Measurements from ENCODE around the gene ABCA6.

Gene ABCA6

DNA sequence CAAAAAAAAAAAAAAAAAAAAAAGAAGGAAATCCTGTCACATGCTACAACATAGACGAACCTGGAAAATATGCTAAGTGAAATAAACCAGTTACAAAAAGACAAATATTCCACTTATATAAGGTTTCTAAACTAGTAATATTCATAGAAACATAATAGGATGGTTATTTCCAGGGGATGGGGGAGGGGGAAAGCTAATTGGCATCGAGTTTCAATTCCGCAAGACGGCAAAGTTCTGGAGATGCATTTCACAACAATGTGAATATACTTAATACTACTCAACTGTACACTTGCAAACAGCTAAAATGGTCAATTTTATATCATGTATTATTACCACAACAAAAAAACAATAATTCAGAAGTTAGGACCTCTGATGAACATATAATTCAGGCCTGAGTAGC, 43.1 kb downstream of the ABCA6 start:
- Histone ChIP-seq H3K36me3 (ENCODE audit: control insufficient read depth in 1 of 2, insufficient read depth in 2 of 2, low read length in 2 of 2) (no peaks in the 10 kb centered on the region), H3K9ac (ENCODE audit: low read depth in 1 of 2, low read length in 2 of 2) (no peak overlapping the region), H3K4me3 (ENCODE audit: low read depth in 1 of 2, low read length in 2 of 2) (no peak overlapping the region), H3K27me3 (ENCODE audit: control insufficient read depth in 1 of 2, insufficient read depth in 2 of 2, low read length in 2 of 2) (no peaks in the 10 kb centered on the region), H3K9me3 (ENCODE audit: control insufficient read depth in 1 of 2, low read length in 2 of 2) (no peaks in the 10 kb centered on the region), H3K4me1 (ENCODE audit: control insufficient read depth in 1 of 2, insufficient read depth in 2 of 2, low read length in 2 of 2) (no peaks in the 10 kb centered on the region), H3K27ac (ENCODE audit: low read depth, low read length) (no peak overlapping the region)

DNA sequence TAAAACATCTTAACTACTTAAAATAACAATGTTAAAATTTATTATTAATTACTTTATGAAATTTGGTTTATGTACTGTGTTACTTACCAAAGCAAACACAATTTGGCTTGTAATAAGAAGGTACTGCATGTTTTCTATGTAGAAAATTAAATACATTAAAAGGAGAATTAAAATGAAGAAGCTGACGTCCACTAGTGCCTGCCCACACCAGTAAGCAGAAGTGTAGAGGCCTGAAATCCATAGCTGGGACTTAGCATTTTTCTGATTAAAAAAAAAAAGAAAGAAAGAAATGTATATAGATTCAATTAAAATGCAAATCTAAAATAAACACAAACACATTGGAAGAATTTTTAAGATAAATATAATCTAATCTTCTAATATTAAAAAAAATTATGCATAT, 45.2 kb downstream of the ABCA6 start:
- no peak overlapping the region for H3K27ac ChIP-seq (ENCODE audit: low read depth, low read length)
- H3K4me3 ChIP-seq (ENCODE audit: low read depth in 1 of 2, low read length in 2 of 2), result no peak overlapping the region
- no peaks in the 10 kb centered on the region for H3K4me1 ChIP-seq (ENCODE audit: control insufficient read depth in 1 of 2, insufficient read depth in 2 of 2, low read length in 2 of 2)
- H3K27me3 ChIP-seq (ENCODE audit: control insufficient read depth in 1 of 2, insufficient read depth in 2 of 2, low read length in 2 of 2), result no peaks in the 10 kb centered on the region
- H3K9ac ChIP-seq (ENCODE audit: low read depth in 1 of 2, low read length in 2 of 2), result no peak overlapping the region
- no peaks in the 10 kb centered on the region for H3K9me3 ChIP-seq (ENCODE audit: control insufficient read depth in 1 of 2, low read length in 2 of 2)
- H3K36me3 ChIP-seq (ENCODE audit: control insufficient read depth in 1 of 2, insufficient read depth in 2 of 2, low read length in 2 of 2), result no peaks in the 10 kb centered on the region

DNA sequence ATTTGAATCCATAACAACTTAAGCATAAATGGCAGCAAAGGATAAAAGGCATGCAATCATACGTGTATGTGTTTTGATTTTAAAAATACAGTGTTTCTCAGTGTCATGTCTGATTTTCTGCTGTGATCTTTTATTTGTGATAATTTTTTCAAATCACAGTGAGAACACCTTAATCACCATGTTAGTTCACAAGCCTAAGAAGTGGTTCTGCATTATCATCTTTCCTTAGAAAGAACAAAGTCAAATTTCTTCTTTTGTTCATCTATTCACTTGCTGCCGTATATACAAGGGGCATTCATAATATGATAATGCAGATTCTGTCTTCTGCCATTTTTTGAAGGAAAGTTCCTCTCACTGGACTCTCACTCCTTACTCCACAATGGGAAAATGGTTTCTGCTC, 47.7 kb downstream of the ABCA6 start:
- Histone ChIP-seq H3K4me3 (ENCODE audit: low read depth in 1 of 2, low read length in 2 of 2) (no peak overlapping the region), H3K36me3 (ENCODE audit: control insufficient read depth in 1 of 2, insufficient read depth in 2 of 2, low read length in 2 of 2) (no peaks in the 10 kb centered on the region), H3K9me3 (ENCODE audit: control insufficient read depth in 1 of 2, low read length in 2 of 2) (no peaks in the 10 kb centered on the region), H3K27ac (ENCODE audit: low read depth, low read length) (no peak overlapping the region), H3K4me1 (ENCODE audit: control insufficient read depth in 1 of 2, insufficient read depth in 2 of 2, low read length in 2 of 2) (no peaks in the 10 kb centered on the region), H3K27me3 (ENCODE audit: control insufficient read depth in 1 of 2, insufficient read depth in 2 of 2, low read length in 2 of 2) (no peaks in the 10 kb centered on the region), H3K9ac (ENCODE audit: low read depth in 1 of 2, low read length in 2 of 2) (no peak overlapping the region)

DNA sequence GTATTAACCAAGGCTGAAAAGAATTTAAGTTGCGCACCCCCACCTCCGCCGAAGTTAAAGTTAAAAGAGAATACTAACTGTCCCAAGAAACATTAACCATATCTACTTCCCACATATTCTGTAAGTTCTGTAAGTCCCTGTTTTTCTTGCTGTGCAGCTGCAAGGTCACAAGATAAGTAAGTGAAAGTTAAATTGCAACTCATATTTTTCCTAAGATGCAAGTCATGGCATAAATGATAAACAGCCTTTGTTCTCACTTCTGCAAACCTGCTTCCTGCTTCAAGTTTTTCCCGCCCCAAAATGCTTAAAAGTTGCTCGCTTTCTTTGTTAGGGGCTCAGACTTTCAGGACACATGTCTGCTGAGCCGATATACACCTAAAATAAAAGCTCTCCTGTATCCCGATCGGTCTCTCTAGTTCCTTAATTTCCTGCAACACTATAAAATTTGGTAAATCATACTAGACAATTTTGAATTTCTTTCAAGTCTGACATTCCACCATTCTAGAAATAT, 48.4 kb downstream of the ABCA6 start:
- no peaks in the 10 kb centered on the region for H3K4me1 ChIP-seq (ENCODE audit: control insufficient read depth in 1 of 2, insufficient read depth in 2 of 2, low read length in 2 of 2)
- no peak overlapping the region for H3K27ac ChIP-seq (ENCODE audit: low read depth, low read length)
- peak overlapping the region in 1 of 2 donors; percentile 28 for H3K4me3 ChIP-seq (ENCODE audit: low read depth in 1 of 2, low read length in 2 of 2)
- H3K9ac ChIP-seq (ENCODE audit: low read depth in 1 of 2, low read length in 2 of 2), result no peak overlapping the region
- no peaks in the 10 kb centered on the region for H3K27me3 ChIP-seq (ENCODE audit: control insufficient read depth in 1 of 2, insufficient read depth in 2 of 2, low read length in 2 of 2)
- H3K36me3 ChIP-seq (ENCODE audit: control insufficient read depth in 1 of 2, insufficient read depth in 2 of 2, low read length in 2 of 2), result no peaks in the 10 kb centered on the region
- H3K9me3 ChIP-seq (ENCODE audit: control insufficient read depth in 1 of 2, low read length in 2 of 2), result no peaks in the 10 kb centered on the region

DNA sequence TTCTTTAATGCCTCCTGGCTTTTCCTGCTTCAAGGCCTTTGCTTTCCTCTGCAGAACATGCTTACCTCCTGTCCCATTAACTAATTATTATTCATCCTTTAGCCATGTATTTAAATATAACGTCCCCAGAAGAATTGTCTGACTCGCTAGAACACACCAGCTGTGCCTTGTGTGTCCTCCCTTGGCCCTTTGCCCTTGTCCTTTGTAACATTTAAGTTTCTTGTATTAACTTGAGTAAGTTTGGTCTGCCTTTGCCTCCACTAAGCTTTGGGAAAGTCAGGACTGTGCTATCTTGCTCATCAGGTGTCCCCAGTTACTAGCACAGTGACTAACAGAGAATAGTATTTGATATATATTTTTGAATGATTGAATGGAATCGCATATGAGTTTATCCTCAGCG, 51.3 kb downstream of the ABCA6 start:
- no peak overlapping the region for H3K4me3 ChIP-seq (ENCODE audit: low read depth in 1 of 2, low read length in 2 of 2)
- no peak overlapping the region for H3K27ac ChIP-seq (ENCODE audit: low read depth, low read length)
- H3K4me1 ChIP-seq (ENCODE audit: control insufficient read depth in 1 of 2, insufficient read depth in 2 of 2, low read length in 2 of 2), result no peaks in the 10 kb centered on the region
- no peaks in the 10 kb centered on the region for H3K9me3 ChIP-seq (ENCODE audit: control insufficient read depth in 1 of 2, low read length in 2 of 2)
- no peak overlapping the region for H3K9ac ChIP-seq (ENCODE audit: low read depth in 1 of 2, low read length in 2 of 2)
- H3K36me3 ChIP-seq (ENCODE audit: control insufficient read depth in 1 of 2, insufficient read depth in 2 of 2, low read length in 2 of 2), result no peaks in the 10 kb centered on the region
- no peaks in the 10 kb centered on the region for H3K27me3 ChIP-seq (ENCODE audit: control insufficient read depth in 1 of 2, insufficient read depth in 2 of 2, low read length in 2 of 2)

DNA sequence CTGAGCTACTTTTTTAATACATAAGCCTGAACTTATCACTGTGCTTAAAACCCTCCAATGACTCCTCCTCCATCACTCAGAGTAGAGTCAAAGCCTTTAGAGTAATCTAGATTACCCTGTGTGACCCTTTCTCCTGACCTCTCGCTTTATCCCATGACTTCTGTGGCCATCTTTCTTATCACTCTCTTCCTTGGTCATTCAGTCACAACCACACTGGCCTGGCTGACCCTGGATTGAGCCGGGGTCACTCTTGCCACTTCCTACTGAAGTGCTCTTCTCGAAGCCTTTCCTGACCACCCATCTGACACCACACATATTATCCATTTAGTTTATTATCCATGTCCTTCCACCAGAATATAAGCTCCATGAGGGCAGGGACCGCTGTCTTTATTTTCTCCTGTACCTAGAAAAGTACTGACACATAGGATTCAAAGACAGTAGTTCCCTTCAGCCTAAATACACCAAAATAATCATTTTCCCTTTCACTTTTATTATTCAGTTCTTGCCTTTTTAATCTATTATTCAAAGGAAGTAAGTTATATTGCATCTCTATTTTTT, 53.0 kb downstream of the ABCA6 start:
- Histone ChIP-seq H3K9ac (ENCODE audit: low read depth in 1 of 2, low read length in 2 of 2) (no peak overlapping the region), H3K9me3 (ENCODE audit: control insufficient read depth in 1 of 2, low read length in 2 of 2) (no peaks in the 10 kb centered on the region), H3K27ac (ENCODE audit: low read depth, low read length) (no peak overlapping the region), H3K27me3 (ENCODE audit: control insufficient read depth in 1 of 2, insufficient read depth in 2 of 2, low read length in 2 of 2) (no peaks in the 10 kb centered on the region), H3K36me3 (ENCODE audit: control insufficient read depth in 1 of 2, insufficient read depth in 2 of 2, low read length in 2 of 2) (peaks cover 0 to 4% of the 10 kb centered on the region in 2 donors), H3K4me1 (ENCODE audit: control insufficient read depth in 1 of 2, insufficient read depth in 2 of 2, low read length in 2 of 2) (no peaks in the 10 kb centered on the region), H3K4me3 (ENCODE audit: low read depth in 1 of 2, low read length in 2 of 2) (no peak overlapping the region)

DNA sequence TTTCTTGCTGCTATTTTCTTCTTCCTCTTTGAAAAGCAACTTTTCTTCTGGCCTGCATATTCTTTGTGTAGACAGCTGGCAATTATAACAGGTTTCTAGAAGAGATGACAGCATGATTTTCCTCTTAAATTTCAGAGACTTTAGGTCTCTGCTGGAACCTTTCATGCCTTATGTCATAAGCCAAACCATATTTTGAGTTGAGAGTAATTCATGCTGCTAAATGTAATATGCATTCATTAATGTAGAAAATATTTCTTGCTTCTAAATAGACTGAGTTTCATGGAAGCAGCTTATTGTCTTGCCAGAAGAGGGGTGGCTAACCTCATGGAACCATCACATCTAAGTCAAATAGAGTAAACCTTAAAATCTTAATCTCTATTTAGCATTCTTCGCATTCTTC, 55.1 kb downstream of the ABCA6 start:
- Histone ChIP-seq H3K9ac (ENCODE audit: low read depth in 1 of 2, low read length in 2 of 2) (no peak overlapping the region), H3K9me3 (ENCODE audit: control insufficient read depth in 1 of 2, low read length in 2 of 2) (peaks cover 0 to 4% of the 10 kb centered on the region in 2 donors), H3K27me3 (ENCODE audit: control insufficient read depth in 1 of 2, insufficient read depth in 2 of 2, low read length in 2 of 2) (no peaks in the 10 kb centered on the region), H3K4me1 (ENCODE audit: control insufficient read depth in 1 of 2, insufficient read depth in 2 of 2, low read length in 2 of 2) (no peaks in the 10 kb centered on the region), H3K36me3 (ENCODE audit: control insufficient read depth in 1 of 2, insufficient read depth in 2 of 2, low read length in 2 of 2) (peaks cover 0 to 4% of the 10 kb centered on the region in 2 donors), H3K4me3 (ENCODE audit: low read depth in 1 of 2, low read length in 2 of 2) (no peak overlapping the region), H3K27ac (ENCODE audit: low read depth, low read length) (no peak overlapping the region)

DNA sequence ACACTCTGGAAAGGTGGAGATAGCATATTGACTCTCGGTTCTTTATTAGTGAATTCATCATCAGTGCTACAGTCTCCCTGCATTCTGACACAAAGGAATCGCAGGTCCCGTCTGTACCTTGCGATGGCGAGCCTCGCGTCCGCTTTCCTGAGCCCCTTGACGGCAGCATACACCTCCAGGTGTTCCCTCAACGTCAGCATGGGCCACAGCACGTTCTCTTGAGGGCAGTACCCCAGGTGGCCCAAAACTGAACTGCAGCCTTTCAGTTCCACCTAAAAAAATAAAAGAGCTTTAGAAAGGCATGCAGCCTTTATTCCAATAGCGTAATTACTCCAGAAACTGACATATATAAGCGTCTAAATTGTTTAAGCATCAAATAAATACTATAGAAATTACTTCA, 56.8 kb downstream of the ABCA6 start:
- H3K4me1 ChIP-seq (ENCODE audit: control insufficient read depth in 1 of 2, insufficient read depth in 2 of 2, low read length in 2 of 2), result no peaks in the 10 kb centered on the region
- H3K27me3 ChIP-seq (ENCODE audit: control insufficient read depth in 1 of 2, insufficient read depth in 2 of 2, low read length in 2 of 2), result no peaks in the 10 kb centered on the region
- H3K9ac ChIP-seq (ENCODE audit: low read depth in 1 of 2, low read length in 2 of 2), result no peak overlapping the region
- H3K4me3 ChIP-seq (ENCODE audit: low read depth in 1 of 2, low read length in 2 of 2), result no peak overlapping the region
- peaks cover 0 to 4% of the 10 kb centered on the region in 2 donors for H3K9me3 ChIP-seq (ENCODE audit: control insufficient read depth in 1 of 2, low read length in 2 of 2)
- peaks cover 2 to 4% of the 10 kb centered on the region in 2 donors for H3K36me3 ChIP-seq (ENCODE audit: control insufficient read depth in 1 of 2, insufficient read depth in 2 of 2, low read length in 2 of 2)
- no peak overlapping the region for H3K27ac ChIP-seq (ENCODE audit: low read depth, low read length)

DNA sequence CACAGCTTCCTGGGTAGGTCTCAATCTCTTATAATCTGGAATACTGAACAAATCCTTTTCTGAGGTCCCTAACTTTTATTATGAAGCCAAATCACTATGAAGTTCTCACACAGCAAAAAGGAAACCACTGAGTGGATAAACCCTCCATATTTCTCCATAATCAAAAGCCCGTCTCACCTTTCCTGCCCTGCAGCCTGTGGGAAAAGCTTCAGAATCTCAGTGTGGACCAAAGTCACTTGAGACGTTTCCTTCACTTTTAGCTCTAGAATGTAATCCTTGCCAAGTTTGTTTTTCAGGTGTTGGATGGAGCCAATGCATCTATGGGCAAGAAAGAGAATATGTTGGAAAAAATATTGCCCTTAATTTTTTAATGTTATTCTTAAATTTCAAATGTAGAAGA, 59.0 kb downstream of the ABCA6 start:
- Histone ChIP-seq H3K36me3 (ENCODE audit: control insufficient read depth in 1 of 2, insufficient read depth in 2 of 2, low read length in 2 of 2) (peaks cover 2 to 4% of the 10 kb centered on the region in 2 donors), H3K27ac (ENCODE audit: low read depth, low read length) (no peak overlapping the region), H3K4me3 (ENCODE audit: low read depth in 1 of 2, low read length in 2 of 2) (no peak overlapping the region), H3K9me3 (ENCODE audit: control insufficient read depth in 1 of 2, low read length in 2 of 2) (peaks cover 0 to 4% of the 10 kb centered on the region in 2 donors), H3K4me1 (ENCODE audit: control insufficient read depth in 1 of 2, insufficient read depth in 2 of 2, low read length in 2 of 2) (no peaks in the 10 kb centered on the region), H3K27me3 (ENCODE audit: control insufficient read depth in 1 of 2, insufficient read depth in 2 of 2, low read length in 2 of 2) (no peaks in the 10 kb centered on the region), H3K9ac (ENCODE audit: low read depth in 1 of 2, low read length in 2 of 2) (no peak overlapping the region)

DNA sequence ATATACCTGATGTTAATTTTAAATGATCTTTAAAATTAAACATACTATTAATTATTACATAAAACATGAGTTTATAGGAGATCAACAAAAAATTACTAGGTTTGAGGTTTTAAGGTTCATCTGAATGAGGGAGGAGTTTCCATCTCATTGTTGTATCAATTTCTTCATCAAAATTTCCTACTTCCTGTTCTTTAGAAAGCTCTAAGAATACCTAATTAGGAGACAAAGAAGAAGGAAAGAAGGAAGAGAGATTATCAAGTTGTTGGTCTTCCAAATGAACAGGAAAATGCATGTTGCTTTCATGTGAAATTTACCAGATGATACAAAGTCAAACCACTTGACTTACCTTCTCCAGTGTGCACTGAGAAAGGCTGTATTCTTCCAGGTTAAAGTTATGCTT, 62.8 kb downstream of the ABCA6 start:
- Histone ChIP-seq H3K4me3 (ENCODE audit: low read depth in 1 of 2, low read length in 2 of 2) (no peak overlapping the region), H3K27ac (ENCODE audit: low read depth, low read length) (no peak overlapping the region), H3K9ac (ENCODE audit: low read depth in 1 of 2, low read length in 2 of 2) (no peak overlapping the region), H3K27me3 (ENCODE audit: control insufficient read depth in 1 of 2, insufficient read depth in 2 of 2, low read length in 2 of 2) (no peaks in the 10 kb centered on the region), H3K36me3 (ENCODE audit: control insufficient read depth in 1 of 2, insufficient read depth in 2 of 2, low read length in 2 of 2) (peaks cover 0 to 2% of the 10 kb centered on the region in 2 donors), H3K4me1 (ENCODE audit: control insufficient read depth in 1 of 2, insufficient read depth in 2 of 2, low read length in 2 of 2) (no peaks in the 10 kb centered on the region), H3K9me3 (ENCODE audit: control insufficient read depth in 1 of 2, low read length in 2 of 2) (peaks cover 0 to 4% of the 10 kb centered on the region in 2 donors)

DNA sequence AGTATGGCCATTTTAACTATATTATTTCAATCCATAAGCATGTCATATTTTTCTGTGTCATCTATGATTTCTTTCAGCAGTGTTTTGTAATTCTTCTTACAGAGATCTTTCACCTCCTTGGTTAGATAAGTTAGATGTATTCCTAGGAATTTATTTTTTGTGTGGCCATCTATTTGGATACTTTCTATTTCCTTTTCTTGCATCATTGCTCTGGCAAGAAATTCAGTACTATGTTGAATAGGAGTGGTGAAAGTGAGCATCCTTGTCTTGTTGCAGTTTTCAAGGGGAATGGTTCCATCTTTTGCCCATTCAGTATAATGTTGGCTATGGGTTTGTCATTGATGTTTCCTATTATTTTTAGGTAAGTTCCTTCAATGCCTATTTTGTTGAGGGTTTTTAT, 65.9 kb downstream of the ABCA6 start:
- Histone ChIP-seq H3K27ac (ENCODE audit: low read depth, low read length) (no peak overlapping the region), H3K27me3 (ENCODE audit: control insufficient read depth in 1 of 2, insufficient read depth in 2 of 2, low read length in 2 of 2) (no peaks in the 10 kb centered on the region), H3K4me3 (ENCODE audit: low read depth in 1 of 2, low read length in 2 of 2) (no peak overlapping the region), H3K9me3 (ENCODE audit: control insufficient read depth in 1 of 2, low read length in 2 of 2) (no peaks in the 10 kb centered on the region), H3K9ac (ENCODE audit: low read depth in 1 of 2, low read length in 2 of 2) (no peak overlapping the region), H3K36me3 (ENCODE audit: control insufficient read depth in 1 of 2, insufficient read depth in 2 of 2, low read length in 2 of 2) (peaks cover 0 to 2% of the 10 kb centered on the region in 2 donors), H3K4me1 (ENCODE audit: control insufficient read depth in 1 of 2, insufficient read depth in 2 of 2, low read length in 2 of 2) (no peaks in the 10 kb centered on the region)

All from duodenal mucosa (tissue), 2 donors.